CD4-positive, CD25-positive, alpha-beta regulatory T cell (primary cell): ENCODE measurements around the gene WDR70. TPM values are rescaled to one million over a fixed set of nuclear protein-coding genes. Genes with fewer than 3 reads are reported as not detected.
A peak's percentile ranks its signal among the peaks of the same experiment; 100 is the strongest.
"Not testable (repeated sequence)": the region's sequence is repeated elsewhere in the genome, so short reads cannot be mapped to it uniquely, and the experiment has no call there.

ENCODE experiments used
- ATAC-seq, 2 donors: fragments of 150-1000 bp; cut with Tn5 transposase; one replicate each; pipeline ENCODE4 v1.10.0; 2021; ENCODE audit warnings: low read depth in 2 of 2, moderate number of reproducible peaks in 2 of 2, moderate library complexity in 1 of 2
- DNase-seq, 3 donors: peaks; one replicate each; pipeline versions ENCODE4 v3.0.0 to v3.0.0-alpha.2; 2012 to 2022; ENCODE audit warnings: mixed read lengths in 1 of 3
- H3K27ac ChIP-seq: one replicate; pipeline ENCODE4 v1.7.0; 2013; ENCODE audit warnings: mild to moderate bottlenecking, low read length; ENCODE audit not compliant: insufficient read depth, poor library complexity, severe bottlenecking
- H3K27me3 ChIP-seq: one replicate; pipeline ENCODE4 v1.7.0; 2013; ENCODE audit warnings: low read length; ENCODE audit not compliant: control insufficient read depth, insufficient read depth
- H3K36me3 ChIP-seq: one replicate; pipeline ENCODE4 v1.7.0; 2013; ENCODE audit warnings: mild to moderate bottlenecking, low read length, moderate library complexity; ENCODE audit not compliant: control insufficient read depth, insufficient read depth
- H3K4me1 ChIP-seq: 2 replicates; pipeline ENCODE4 v1.7.0; 2013; ENCODE audit warnings: mild to moderate bottlenecking, low read length; ENCODE audit not compliant: insufficient read depth, control insufficient read depth, poor library complexity, severe bottlenecking
- H3K4me3 ChIP-seq: one replicate; pipeline ENCODE4 v1.7.0; 2013; ENCODE audit warnings: low read depth, mild to moderate bottlenecking, low read length, moderate library complexity
- H3K9me3 ChIP-seq, 2 experiments: 1 replicate in 1 of 2; 2 replicates in 1 of 2; pipeline ENCODE4 v1.7.0; 2013; ENCODE audit warnings: low read length in 2 of 2, mild to moderate bottlenecking in 1 of 2, moderate library complexity in 1 of 2; ENCODE audit not compliant: control insufficient read depth in 2 of 2
- H3K27ac Mint-ChIP-seq, 3 donors: one replicate each; pipeline ENCODE4 v1.8.0; 2020 to 2022; ENCODE audit warnings: mild to moderate bottlenecking in 3 of 3, mixed read lengths in 3 of 3, moderate library complexity in 2 of 3
- H3K27me3 Mint-ChIP-seq: one replicate; pipeline ENCODE4 v1.8.0; 2022; ENCODE audit warnings: mild to moderate bottlenecking, mixed read lengths
- H3K36me3 Mint-ChIP-seq: one replicate; pipeline ENCODE4 v1.8.0; 2020; ENCODE audit warnings: mixed read lengths
- H3K4me1 Mint-ChIP-seq, 4 donors: one replicate each; pipeline ENCODE4 v1.8.0; 2020 to 2022; ENCODE audit warnings: mixed read lengths in 4 of 4, mild to moderate bottlenecking in 1 of 4
- H3K4me3 Mint-ChIP-seq, 4 donors: one replicate each; pipeline ENCODE4 v1.8.0; 2020 to 2022; ENCODE audit warnings: mild to moderate bottlenecking in 4 of 4, mixed read lengths in 4 of 4, moderate library complexity in 3 of 4
- H3K9me3 Mint-ChIP-seq, 7 donors: one replicate each; pipeline ENCODE4 v1.8.0; 2020 to 2022; ENCODE audit warnings: mixed read lengths in 7 of 7, mild to moderate bottlenecking in 3 of 7, moderate library complexity in 2 of 7
- polyA plus RNA-seq, 4 donors: library from polyadenylated mRNA; unstranded; fragments of 300-500 nt; fragmentation: Illumina TruSeq; gene quantifications; one replicate each; pipeline ENCODE4 v1.2.3, GENCODE V29; 2021
- total RNA-seq: library from RNA; stranded (reverse); gene quantifications from one replicate; pipeline ENCODE4 v1.2.3, GENCODE V29; 2022

WDR70 gene
- 35.3 TPM for total RNA-seq
- 10 to 100 TPM; 15.9 to 26.9 (median 22.2) TPM for polyA plus RNA-seq

- DNase-seq: peak; percentile 67 to 92 (median 75)
- not testable (repeated sequence) for H3K36me3 ChIP-seq, H3K36me3 Mint-ChIP-seq, H3K27me3 ChIP-seq, H3K9me3 Mint-ChIP-seq, H3K4me1 ChIP-seq, H3K9me3 ChIP-seq
- peak within 1 kb of the TSS; percentile 33 for H3K27ac ChIP-seq
- Mint-ChIP-seq H3K27me3 (peaks cover 14% of the 10 kb centered on the region), H3K4me3 (peak within 1 kb of the TSS; percentile 86 to 97 (median 94)), H3K4me1 (peaks cover 0 to 27% (median 8%) of the 10 kb centered on the region in 4 donors), H3K27ac (peak within 1 kb of the TSS; percentile 76 to 89 (median 85))
- ATAC-seq: peak; percentile 99
- peak within 1 kb of the TSS; percentile 84 for H3K4me3 ChIP-seq
These were observed at the start of gene WDR70 for GRCh38 chr5:37379100-37379628. TSS of gene WDR70 (plus strand) at chr5:37379318. CDS start at chr5:37379368, 50 bp downstream.

- not testable (repeated sequence) for H3K4me1 ChIP-seq, H3K9me3 Mint-ChIP-seq, H3K27ac ChIP-seq, ATAC-seq, H3K9me3 ChIP-seq, H3K27me3 ChIP-seq, H3K4me1 Mint-ChIP-seq, H3K4me3 Mint-ChIP-seq, H3K27ac Mint-ChIP-seq, H3K4me3 ChIP-seq, DNase-seq, H3K27me3 Mint-ChIP-seq
- H3K36me3 ChIP-seq: peaks cover 45% of the 10 kb centered on the region
- peaks cover 28% of the 10 kb centered on the region for H3K36me3 Mint-ChIP-seq
These were observed 44.4 kb upstream of the WDR70 start for GRCh38 chr5:37334754-37335153.

GRCh38 chr5:37342741-37343140 lies 36.4 kb upstream of the WDR70 start:
- H3K9me3 Mint-ChIP-seq, H3K4me1 ChIP-seq, H3K27me3 Mint-ChIP-seq, H3K4me3 ChIP-seq, H3K9me3 ChIP-seq, DNase-seq, H3K27me3 ChIP-seq, ATAC-seq, H3K4me1 Mint-ChIP-seq, H3K27ac ChIP-seq, H3K27ac Mint-ChIP-seq, H3K4me3 Mint-ChIP-seq: not testable (repeated sequence)
- H3K36me3 Mint-ChIP-seq: peaks cover 31% of the 10 kb centered on the region
- H3K36me3 ChIP-seq: peaks cover 56% of the 10 kb centered on the region

GRCh38 chr5:37355161-37355560 lies 24.0 kb upstream of the WDR70 start:
- Mint-ChIP-seq H3K9me3 (no peaks in the 10 kb centered on the region), H3K36me3 (peaks cover 9% of the 10 kb centered on the region), H3K27me3 (no peaks in the 10 kb centered on the region), H3K27ac (no peak overlapping the region), H3K4me3 (no peak overlapping the region), H3K4me1 (peaks cover 0 to 7% (median 5%) of the 10 kb centered on the region in 4 donors)
- Histone ChIP-seq H3K36me3 (peaks cover 67% of the 10 kb centered on the region), H3K9me3 (no peaks in the 10 kb centered on the region), H3K4me1 (no peaks in the 10 kb centered on the region), H3K4me3 (no peak overlapping the region), H3K27me3 (no peaks in the 10 kb centered on the region), H3K27ac (no peak overlapping the region)
- DNase-seq: no peak
- no peak for ATAC-seq

GRCh38 chr5:37370550-37370863 lies 8.6 kb upstream of the WDR70 start:
- ATAC-seq: no peak
- Mint-ChIP-seq H3K27me3 (peaks cover 2% of the 10 kb centered on the region), H3K4me3 (peak overlapping the region; percentile 91 to 99 (median 96)), H3K9me3 (no peaks in the 10 kb centered on the region), H3K27ac (peak overlapping the region; percentile 96 to 98 (median 96)), H3K4me1 (peaks cover 17 to 55% (median 37%) of the 10 kb centered on the region in 4 donors), H3K36me3 (no peaks in the 10 kb centered on the region)
- H3K9me3 ChIP-seq: no peaks in the 10 kb centered on the region
- no peaks in the 10 kb centered on the region for H3K27me3 ChIP-seq
- H3K4me1 ChIP-seq: peaks cover 19% of the 10 kb centered on the region
- H3K4me3 ChIP-seq: peak overlapping the region; percentile 91
- H3K27ac ChIP-seq: peak overlapping the region; percentile 89
- H3K36me3 ChIP-seq: no peaks in the 10 kb centered on the region
- DNase-seq: no peak

GRCh38 chr5:37370864-37371726 lies 8.0 kb upstream of the WDR70 start, which contains the start of gene NUP155:
TSS of gene NUP155 (minus strand) at chr5:37371106. CDS start at chr5:37370977, 129 bp downstream.
- Mint-ChIP-seq H3K36me3 (no peaks in the 10 kb centered on the region), H3K4me3 (peak within 1 kb of the TSS; percentile 91 to 99 (median 96)), H3K27ac (peak within 1 kb of the TSS; percentile 96 to 98 (median 96)), H3K9me3 (no peaks in the 10 kb centered on the region), H3K4me1 (peaks cover 13 to 51% (median 33%) of the 10 kb centered on the region in 4 donors), H3K27me3 (peaks cover 4% of the 10 kb centered on the region)
- DNase-seq: peak; percentile 85 to 96 (median 86)
- Histone ChIP-seq H3K9me3 (no peaks in the 10 kb centered on the region), H3K4me1 (peaks cover 19% of the 10 kb centered on the region), H3K36me3 (no peaks in the 10 kb centered on the region), H3K27ac (peak within 1 kb of the TSS; percentile 89), H3K4me3 (peak within 1 kb of the TSS; percentile 91), H3K27me3 (no peaks in the 10 kb centered on the region)
- peak; percentile 93 for ATAC-seq

GRCh38 chr5:37375091-37375490 lies 4.0 kb upstream of the WDR70 start:
- peaks cover 4% of the 10 kb centered on the region for H3K4me1 ChIP-seq
- no peaks in the 10 kb centered on the region for H3K27me3 ChIP-seq
- no peaks in the 10 kb centered on the region for H3K36me3 ChIP-seq
- no peak overlapping the region for H3K4me3 ChIP-seq
- Mint-ChIP-seq H3K36me3 (no peaks in the 10 kb centered on the region), H3K4me1 (peaks cover 6 to 32% (median 20%) of the 10 kb centered on the region in 4 donors), H3K27ac (no peak overlapping the region), H3K9me3 (peaks cover 0 to 2% (median 0%) of the 10 kb centered on the region in 7 donors), H3K27me3 (peaks cover 14% of the 10 kb centered on the region), H3K4me3 (peak overlapping the region in 2 of 4 donors; percentile 28 to 70)
- ATAC-seq (no peak), DNase-seq (no peak)
- H3K27ac ChIP-seq: no peak overlapping the region
- H3K9me3 ChIP-seq: no peaks in the 10 kb centered on the region
